Measurements from ENCODE around the gene TMEM9. TPM values are rescaled to one million over a fixed set of nuclear protein-coding genes. Genes with fewer than 3 reads are reported as not detected.

Gene TMEM9
- total and polyA plus RNA-seq, 2 donors (not counting 3 experiments of a cell fraction or from before 2014, with no cell fraction given) = 39.3 to 96.1 TPM

- Histone ChIP-seq H3K4me1 (ENCODE audit: control insufficient read depth, extremely low read depth, insufficient read depth, low read length) (no peaks in the 10 kb centered on the region), H2AFZ (ENCODE audit: low read depth, low read length) (no peak overlapping the region), H3K4me3 (replicated peaks in 1 of 3; ENCODE audit: insufficient read depth in 1 of 3, low read depth in 1 of 3, low read length in 3 of 3) (no peak overlapping the region), H3K9me1 (replicated peaks; ENCODE audit: control insufficient read depth, extremely low read depth, insufficient read depth, low read length) (no peaks in the 10 kb centered on the region), H3K4me2 (ENCODE audit: insufficient read depth, low read length) (no peak overlapping the region), H3K27ac (ENCODE audit: insufficient read depth, low read depth, low read length) (no peak overlapping the region), H3K79me2 (ENCODE audit: control insufficient read depth, insufficient read depth, low read length) (no peaks in the 10 kb centered on the region), H3K9ac (replicated peaks; ENCODE audit: extremely low read depth, insufficient read depth, low read length) (no peak overlapping the region), H3K9me3 (replicated peaks; ENCODE audit: control insufficient read depth, insufficient read depth, low read length) (no peaks in the 10 kb centered on the region), H3K36me3 (ENCODE audit: control insufficient read depth in 2 of 2, extremely low read depth in 1 of 2, insufficient read depth in 2 of 2, low read length in 2 of 2) (peaks cover 0 to 22% of the 10 kb centered on the region in 2 experiments), H3K27me3 (ENCODE audit: control insufficient read depth in 2 of 2, insufficient read depth in 2 of 2, low read length in 2 of 2) (no peaks in the 10 kb centered on the region), H4K20me1 (replicated peaks; ENCODE audit: control insufficient read depth, extremely low read depth, insufficient read depth, low read length) (no peaks in the 10 kb centered on the region)
- no TSS peak for BruUV-seq (replicated peaks)
- TF ChIP-seq JUN (IDR thresholded peaks at IDR 0.05; ENCODE audit: borderline replicate concordance, insufficient read depth, insufficient read length, low read depth) (no peak), POLR2AphosphoS5 (IDR thresholded peaks at IDR 0.05; ENCODE audit: insufficient read depth, low read depth, low read length) (no peak), GATA2 (IDR thresholded peaks at IDR 0.05; ENCODE audit: insufficient read depth, insufficient read length, low read depth, low read length) (no peak), FOS (IDR thresholded peaks at IDR 0.05; ENCODE audit: borderline replicate concordance, insufficient read depth, low read length) (no peak), MYC (IDR thresholded peaks at IDR 0.05; ENCODE audit: low read depth, low read length) (no peak), POLR2A (IDR thresholded peaks at IDR 0.05; ENCODE audit: low read depth, low read length) (no peak), EZH2 (IDR thresholded peaks at IDR 0.05; ENCODE audit: borderline replicate concordance, low read depth, low read length, severe bottlenecking) (no peak)
- TF ChIP-seq, protein P1, sequence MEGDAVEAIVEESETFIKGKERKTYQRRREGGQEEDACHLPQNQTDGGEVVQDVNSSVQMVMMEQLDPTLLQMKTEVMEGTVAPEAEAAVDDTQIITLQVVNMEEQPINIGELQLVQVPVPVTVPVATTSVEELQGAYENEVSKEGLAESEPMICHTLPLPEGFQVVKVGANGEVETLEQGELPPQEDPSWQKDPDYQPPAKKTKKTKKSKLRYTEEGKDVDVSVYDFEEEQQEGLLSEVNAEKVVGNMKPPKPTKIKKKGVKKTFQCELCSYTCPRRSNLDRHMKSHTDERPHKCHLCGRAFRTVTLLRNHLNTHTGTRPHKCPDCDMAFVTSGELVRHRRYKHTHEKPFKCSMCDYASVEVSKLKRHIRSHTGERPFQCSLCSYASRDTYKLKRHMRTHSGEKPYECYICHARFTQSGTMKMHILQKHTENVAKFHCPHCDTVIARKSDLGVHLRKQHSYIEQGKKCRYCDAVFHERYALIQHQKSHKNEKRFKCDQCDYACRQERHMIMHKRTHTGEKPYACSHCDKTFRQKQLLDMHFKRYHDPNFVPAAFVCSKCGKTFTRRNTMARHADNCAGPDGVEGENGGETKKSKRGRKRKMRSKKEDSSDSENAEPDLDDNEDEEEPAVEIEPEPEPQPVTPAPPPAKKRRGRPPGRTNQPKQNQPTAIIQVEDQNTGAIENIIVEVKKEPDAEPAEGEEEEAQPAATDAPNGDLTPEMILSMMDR (IDR thresholded peaks at IDR 0.05; ENCODE audit: extremely low read depth in 1 of 2, insufficient read depth in 1 of 2, low read depth in 1 of 2, low read length in 2 of 2) = no peak
- TF ChIP-seq, protein P2, sequence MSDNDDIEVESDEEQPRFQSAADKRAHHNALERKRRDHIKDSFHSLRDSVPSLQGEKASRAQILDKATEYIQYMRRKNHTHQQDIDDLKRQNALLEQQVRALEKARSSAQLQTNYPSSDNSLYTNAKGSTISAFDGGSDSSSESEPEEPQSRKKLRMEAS (IDR thresholded peaks at IDR 0.05; ENCODE audit: insufficient read depth, insufficient read length) = no peak
- intact Hi-C loops (cut with micrococcal nuclease) (no loop called here), dilution Hi-C loops (cut with MboI; ENCODE audit: extremely low pct_ligation_motif_present, low sequenced_read_pairs) (no loop called here)
- CTCF ChIA-PET = interaction anchor here (0.9 to 2.1 kb wide), 3 partner anchors 17 to 50 kb away, joined by 3 to 9 read pairs (median 8); no protein-coding TSS in a partner anchor
- DNase-seq (ENCODE audit: low read depth, low spot score) (no peak), FAIRE-seq (no peak)
- POLR2A ChIA-PET = no interaction called here
Observed at GRCh38 chr1:201136355-201137023, 17.8 kb downstream of the TMEM9 start.
